B cell (primary cell): ENCODE data around the gene ZNRD2. TPM values are rescaled to one million over a fixed set of nuclear protein-coding genes. Genes with fewer than 3 reads are reported as not detected.

Source experiments
- ATAC-seq: fragments of 200-7000 bp; cut with Tn5 transposase; one replicate; pipeline ENCODE4 v1.10.0; 2021; ENCODE audit warnings: low read depth, mild to moderate bottlenecking, moderate number of reproducible peaks, moderate library complexity
- CTCF ChIA-PET: fragments of 350-600 bp; sonication (Branson Sonifier 250); formaldehyde crosslinking; loops from one replicate; lab custom pipeline; 2021; ENCODE audit warnings: antibody characterized with exemption, inconsistent platforms; lab: Charles Lee
- POLR2A ChIA-PET: fragments of 350-600 bp; sonication (Branson Sonifier 250); formaldehyde crosslinking; loops from one replicate; lab custom pipeline; 2021; ENCODE audit warnings: antibody characterized with exemption; lab: Charles Lee
- DNase-seq: peaks from one replicate; pipeline ENCODE4 v3.0.0; 2013
- H2AFZ ChIP-seq: 2 replicates; pipeline ENCODE4 v1.6.1; 2012; ENCODE audit warnings: mild to moderate bottlenecking, low read depth, low read length; ENCODE audit not compliant: insufficient read depth, poor library complexity, severe bottlenecking
- H3K27ac ChIP-seq, 2 donors: 1 replicate in 1 of 2; 2 replicates in 1 of 2; pipeline ENCODE4 v1.5.1; 2012 to 2013; ENCODE audit warnings: low read length in 2 of 2, mild to moderate bottlenecking in 2 of 2, moderate library complexity in 1 of 2
- H3K27me3 ChIP-seq, 4 experiments: fragments of 200-600 bp in 1 of 4; sonication (generic) in 1 of 4; replicated peaks in 1 of 4; 1 replicate in 2 of 4; 2 replicates in 2 of 4; pipeline versions ENCODE4 v1.6.1 to v1.7.0; 2013 to 2016; ENCODE audit warnings: low read length in 3 of 4, mild to moderate bottlenecking in 2 of 4, mixed read lengths in 1 of 4, moderate library complexity in 1 of 4; ENCODE audit not compliant: insufficient read depth in 4 of 4, control insufficient read depth in 3 of 4; ENCODE audit errors: control extremely low read depth in 1 of 4
- H3K36me3 ChIP-seq, 2 experiments: replicated peaks in 1 of 2; 1 replicate in 1 of 2; 2 replicates in 1 of 2; pipeline versions ENCODE4 v1.6.1 to v1.7.1; 2013; ENCODE audit warnings: low read length in 1 of 2; ENCODE audit not compliant: insufficient read depth in 2 of 2, control insufficient read depth in 1 of 2; ENCODE audit errors: control extremely low read depth in 1 of 2, extremely low read depth in 1 of 2
- H3K4me1 ChIP-seq, 2 donors: fragments of 200-600 bp in 1 of 2; sonication (generic) in 1 of 2; 1 replicate in 1 of 2; 2 replicates in 1 of 2; pipeline versions ENCODE4 v1.5.1 to v1.6.1; 2013 to 2017; ENCODE audit warnings: low read length in 2 of 2; ENCODE audit not compliant: control insufficient read depth in 2 of 2, insufficient read depth in 2 of 2
- H3K4me2 ChIP-seq: replicated peaks from 2 replicates; pipeline ENCODE3; 2012; ENCODE audit warnings: mild to moderate bottlenecking, low read depth, low read length; ENCODE audit not compliant: poor library complexity, severe bottlenecking
- H3K4me3 ChIP-seq, 5 experiments: fragments of 200-600 bp in 1 of 5; sonication (generic) in 1 of 5; 1 replicate in 3 of 5; 2 replicates in 2 of 5; pipeline versions ENCODE4 v1.5.1 to v1.7.0; 2011 to 2016; ENCODE audit warnings: low read length in 4 of 5, mild to moderate bottlenecking in 4 of 5, low read depth in 2 of 5, control low read depth in 1 of 5, moderate library complexity in 1 of 5; ENCODE audit not compliant: insufficient read depth in 1 of 5; ENCODE audit errors: control extremely low read depth in 1 of 5, extremely low read depth in 1 of 5
- H3K79me2 ChIP-seq: fragments of 200-600 bp; sonication (generic); one replicate; pipeline ENCODE4 v1.6.0; 2016; ENCODE audit warnings: low read length; ENCODE audit not compliant: control insufficient read depth, insufficient read depth
- H3K9ac ChIP-seq: fragments of 200-600 bp; sonication (generic); 2 replicates; pipeline ENCODE4 v1.6.1; 2017; ENCODE audit warnings: mild to moderate bottlenecking, low read length, moderate library complexity
- H3K9me3 ChIP-seq, 3 donors: one replicate each; pipeline versions ENCODE4 v1.6.1 to v1.7.1; 2013; ENCODE audit warnings: low read length in 2 of 3; ENCODE audit not compliant: control insufficient read depth in 2 of 3, insufficient read depth in 1 of 3; ENCODE audit errors: control extremely low read depth in 1 of 3
- H4K20me1 ChIP-seq: 2 replicates; pipeline ENCODE4 v1.6.0; 2012; ENCODE audit warnings: mild to moderate bottlenecking, low read length; ENCODE audit not compliant: insufficient read depth, control insufficient read depth, poor library complexity, severe bottlenecking
- H3K27ac Mint-ChIP-seq: one replicate; pipeline ENCODE4 v1.8.0; 2021; ENCODE audit warnings: mixed read lengths
- H3K27me3 Mint-ChIP-seq: one replicate; pipeline ENCODE4 v1.8.0; 2021; ENCODE audit warnings: mixed read lengths
- H3K4me1 Mint-ChIP-seq: one replicate; pipeline ENCODE4 v1.8.0; 2021; ENCODE audit warnings: mixed read lengths
- H3K4me3 Mint-ChIP-seq: one replicate; pipeline ENCODE4 v1.8.0; 2021; ENCODE audit warnings: mixed read lengths
- H3K9me3 Mint-ChIP-seq: one replicate; pipeline ENCODE4 v1.8.0; 2022; ENCODE audit warnings: mixed read lengths; ENCODE audit not compliant: insufficient read depth
- CTCF ChIP-seq: fragments of 200-600 bp; IDR thresholded peaks from one replicate; pipeline ENCODE4 v1.8.0; 2022; ENCODE audit warnings: antibody characterized with exemption, mild to moderate bottlenecking
- EZH2 ChIP-seq: IDR thresholded peaks from 2 replicates; pipeline ENCODE4 v1.6.1; 2012; ENCODE audit warnings: borderline replicate concordance, low read depth, mild to moderate bottlenecking, moderate library complexity, low read length; ENCODE audit not compliant: insufficient read depth, poor library complexity, severe bottlenecking
- WGBS: methylation state at CpG from one replicate; pipeline ENCODE4 v1.1.5; 2013; ENCODE audit warnings: missing lambda C conversion rate; ENCODE audit not compliant: insufficient coverage; 5-methylcytosine and 5-hydroxymethylcytosine counted together
- intact Hi-C: fragments of 100-400 bp; cut with micrococcal nuclease; formaldehyde crosslinking; loops from one replicate; pipeline ENCODE4 v1.10.0; 2022
- polyA plus RNA-seq: library from polyadenylated mRNA; depleted of rRNA; stranded (reverse); fragments of >200 nt; gene quantifications from 2 replicates; pipeline ENCODE4 v1.2.3, GENCODE V29; 2012
- total RNA-seq, 2 donors: library from RNA; stranded (reverse); fragments of 120-200 nt in 1 of 2; gene quantifications; 1 replicate in 1 of 2; 2 replicates in 1 of 2; pipeline versions ENCODE4 v1.2.3 to v1.2.4, GENCODE V29; 2013 to 2022

ZNRD2 gene
- total and polyA plus RNA-seq, 2 donors (not counting 1 experiment from before 2014, with no cell fraction given), result 22.1 to 112 TPM

- H3K27ac Mint-ChIP-seq, result peak overlapping the region; percentile 90
- H3K9me3 ChIP-seq, result no peaks in the 10 kb centered on the region
- no peak for DNase-seq
- peaks cover 56% of the 10 kb centered on the region for H3K79me2 ChIP-seq
- H3K4me1 ChIP-seq, result peaks cover 47 to 71% of the 10 kb centered on the region in 2 donors
- no peaks in the 10 kb centered on the region for H3K27me3 Mint-ChIP-seq
- H3K9me3 Mint-ChIP-seq, result no peaks in the 10 kb centered on the region
- intact Hi-C loops, result loop anchor here (2.0 to 10.0 kb wide), 4 partner anchors 141 to 827 kb away; partner anchors contain the start of genes BANF1, EIF1AD, KAT5 and RASGRP2
- 92% methylated on average over 9 of the region's 9 CpGs for WGBS
- H3K4me2 ChIP-seq, result peak overlapping the region; percentile 100
- peak overlapping the region; percentile 83 for H3K9ac ChIP-seq
- H2AFZ ChIP-seq, result no peak overlapping the region
- H3K27me3 ChIP-seq, result no peaks in the 10 kb centered on the region
- TF ChIP-seq EZH2, result no peak
- TF ChIP-seq CTCF, result no peak
- H3K4me3 Mint-ChIP-seq, result peak overlapping the region; percentile 87
- peak overlapping the region; percentile 96 to 97 for H3K27ac ChIP-seq
- H3K4me1 Mint-ChIP-seq, result peaks cover 69% of the 10 kb centered on the region
- no peak for ATAC-seq
- peak overlapping the region; percentile 55 to 89 (median 83) for H3K4me3 ChIP-seq
- peaks cover 0 to 6% of the 10 kb centered on the region in 2 experiments for H3K36me3 ChIP-seq
- POLR2A ChIA-PET, result interaction anchor here (1.1 to 7.5 kb wide), 5 partner anchors 13 to 43 kb away, joined by 3 to 53 read pairs (median 13); partner anchors contain the start of genes MAP3K11 and PCNX3
- CTCF ChIA-PET, result interaction anchor here (0.6 to 5.1 kb wide), 13 partner anchors 9 to 564 kb away, joined by 3 to 86 read pairs (median 7); partner anchors contain the start of genes FIBP and KCNK7
- peaks cover 39% of the 10 kb centered on the region for H4K20me1 ChIP-seq
Measured at GRCh38 chr11:65571420-65571819, 1.1 kb downstream of the ZNRD2 start.

GRCh38 chr11:65571940-65572339 is 1.7 kb downstream of the ZNRD2 start:
- no peak for ATAC-seq
- no peak for DNase-seq
- H3K4me1 Mint-ChIP-seq, result peaks cover 69% of the 10 kb centered on the region
- TF ChIP-seq EZH2, result no peak
- TF ChIP-seq CTCF, result no peak
- H3K4me1 ChIP-seq, result peaks cover 49 to 71% of the 10 kb centered on the region in 2 donors
- H3K9me3 Mint-ChIP-seq, result no peaks in the 10 kb centered on the region
- intact Hi-C loops, result loop anchor here (2.0 to 10.0 kb wide), 4 partner anchors 141 to 827 kb away; partner anchors contain the start of genes BANF1, EIF1AD, KAT5 and RASGRP2
- WGBS, result 60% methylated on average over 1 of the region's 11 CpGs
- CTCF ChIA-PET, result interaction anchor here (0.8 to 5.1 kb wide), 12 partner anchors 9 to 288 kb away, joined by 3 to 86 read pairs (median 8); partner anchors contain the start of genes KCNK7, MAP3K11, MUS81 and SCYL1
- H3K36me3 ChIP-seq, result peaks cover 0 to 6% of the 10 kb centered on the region in 2 experiments
- H3K4me3 ChIP-seq, result peak overlapping the region in 4 of 5 experiments; percentile 10 to 83 (median 41)
- peak overlapping the region; percentile 90 for H3K27ac Mint-ChIP-seq
- H2AFZ ChIP-seq, result no peak overlapping the region
- POLR2A ChIA-PET, result interaction anchor here (0.7 to 7.5 kb wide), 10 partner anchors 9 to 478 kb away, joined by 3 to 53 read pairs (median 6); partner anchors contain the start of genes MAP3K11 and PCNX3
- peak overlapping the region; percentile 83 for H3K9ac ChIP-seq
- peak overlapping the region; percentile 47 to 96 for H3K27ac ChIP-seq
- H3K79me2 ChIP-seq, result peaks cover 57% of the 10 kb centered on the region
- H3K27me3 Mint-ChIP-seq, result no peaks in the 10 kb centered on the region
- peak overlapping the region; percentile 87 for H3K4me3 Mint-ChIP-seq
- H3K27me3 ChIP-seq, result no peaks in the 10 kb centered on the region
- H3K9me3 ChIP-seq, result no peaks in the 10 kb centered on the region
- peaks cover 37% of the 10 kb centered on the region for H4K20me1 ChIP-seq
- peak overlapping the region; percentile 100 for H3K4me2 ChIP-seq
